ENCODE results near the gene CARD6. TPM values are rescaled to one million over a fixed set of nuclear protein-coding genes. Genes with fewer than 3 reads are reported as not detected.

Gene CARD6
- polyA plus RNA-seq, result 0.22 TPM in 1 of 2 replicates, not detected in the other

GRCh38 chr5:40841068-40841805, at the start of gene CARD6:
Gene CARD6 (plus strand): TSS chr5:40841367. CDS start chr5:40841383, 16 bp downstream.

GRCh38 chr5:40798012-40798800, 43.0 kb upstream of the CARD6 start, which contains the start of gene PRKAA1:
Gene PRKAA1 (minus strand): TSS chr5:40798374. CDS start chr5:40798189, 185 bp downstream.

GRCh38 chr5:40834849-40835787, 6.0 kb upstream of the CARD6 start, which contains the start of gene RPL37:
Gene RPL37 (minus strand): TSS chr5:40835222. CDS start chr5:40835185, 37 bp downstream.

GRCh38 chr5:40909264-40909663, 68.1 kb downstream of the CARD6 start, which contains the start of gene C7:
Gene C7 (plus strand): TSS chr5:40909497. CDS start chr5:40909611, 114 bp downstream.

Other genes with a start within 250 kb of the CARD6 start
- gene PTGER4, start 161.5 kb upstream of the CARD6 start, polyA plus RNA-seq, result not detected in 2 replicates
- 12.7 and 24.1 TPM in 2 replicates for gene TTC33, start 85.4 kb upstream of the CARD6 start, polyA plus RNA-seq
- gene PRKAA1, start 43.0 kb upstream of the CARD6 start, polyA plus RNA-seq, result 26.5 and 31.2 TPM in 2 replicates
- 491 and 580 TPM in 2 replicates for gene RPL37, start 6.1 kb upstream of the CARD6 start, polyA plus RNA-seq
- 0.28 TPM in 1 of 2 replicates, not detected in the other for gene C7, start 68.1 kb downstream of the CARD6 start, polyA plus RNA-seq
- not detected in 2 replicates for gene MROH2B, start 230.0 kb downstream of the CARD6 start, polyA plus RNA-seq